Measurements from ENCODE around the gene LIPE.

- no peak for TF ChIP-seq CTCF (conservative IDR thresholded peaks at IDR 0.05)
- TF ChIP-seq ZFX (IDR thresholded peaks at IDR 0.05): no peak
Measured at GRCh38 chr19:42403586-42403985, 23.6 kb downstream of the LIPE start.

Measured in C4-2B (cell line).